Tibial artery (tissue), 4 donors: ENCODE measurements around the gene KIAA1586.

ENCODE experiments used
- DNase-seq, 2 donors: peaks; one replicate each; pipeline ENCODE4 v3.0.0-alpha.2; 2019
- H3K27ac ChIP-seq, 2 donors: fragments of 200-600 bp; sonication (generic) in 1 of 2; 1 replicate in 1 of 2; 2 replicates in 1 of 2; pipeline ENCODE4 v1.5.1; 2018 to 2019; ENCODE audit warnings: mild to moderate bottlenecking in 1 of 2
- H3K27me3 ChIP-seq, 2 donors: fragments of 200-600 bp; sonication (generic) in 1 of 2; one replicate each; pipeline versions ENCODE4 v1.5.1 to v1.6.0; 2016 to 2019
- H3K36me3 ChIP-seq, 3 donors: fragments of 200-600 bp; sonication (generic) in 2 of 3; one replicate each; pipeline ENCODE4 v1.5.1; 2016 to 2019; ENCODE audit warnings: mild to moderate bottlenecking in 2 of 3
- H3K4me1 ChIP-seq, 4 donors: fragments of 200-600 bp; sonication (generic) in 2 of 4; 1 replicate in 3 of 4; 2 replicates in 1 of 4; pipeline ENCODE4 v1.5.1; 2016 to 2019
- H3K4me3 ChIP-seq, 2 donors: fragments of 200-600 bp; sonication (generic) in 1 of 2; 1 replicate in 1 of 2; 2 replicates in 1 of 2; pipeline ENCODE4 v1.5.1; 2018 to 2019; ENCODE audit warnings: mild to moderate bottlenecking in 2 of 2
- H3K9me3 ChIP-seq, 3 donors: fragments of 200-600 bp; sonication (generic) in 1 of 3; one replicate each; pipeline ENCODE4 v1.5.1; 2016 to 2019
- intact Hi-C: fragments of 100-400 bp; cut with DNase I; formaldehyde crosslinking; loops from one replicate; pipeline ENCODE4 v1.15.0; 2023; ENCODE audit warnings: low total_unique reads
- TF ChIP-seq, protein P1 (sequence below), 2 experiments: fragments of 200-600 bp in 1 of 2; fragments of 450-650 bp in 1 of 2; IDR thresholded peaks; one replicate each; pipeline ENCODE4 v1.5.1; 2017 to 2019; ENCODE audit warnings: antibody characterized with exemption in 2 of 2, mild to moderate bottlenecking in 1 of 2, moderate library complexity in 1 of 2

The KIAA1586 gene

DNA sequence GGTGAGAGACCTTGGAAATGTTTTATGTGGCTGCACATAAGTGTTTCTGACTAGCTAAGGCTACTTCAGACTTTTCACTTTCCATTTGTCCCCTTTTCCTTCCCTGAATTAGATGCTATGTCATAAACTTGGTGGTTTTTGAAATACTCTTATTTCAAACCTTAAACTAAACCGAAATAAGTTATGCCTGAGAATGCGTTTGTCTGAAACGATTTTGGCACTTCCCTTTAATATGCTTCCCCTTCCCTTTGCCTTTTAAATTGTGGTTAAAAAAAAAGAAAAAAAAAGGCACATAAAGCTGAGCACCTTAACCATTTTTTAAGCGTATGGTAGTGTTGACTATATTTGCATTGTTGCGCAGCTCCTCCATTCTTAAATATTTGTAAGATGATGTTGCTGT lies 57.8 kb downstream of the KIAA1586 start:
- TF ChIP-seq, protein P1, sequence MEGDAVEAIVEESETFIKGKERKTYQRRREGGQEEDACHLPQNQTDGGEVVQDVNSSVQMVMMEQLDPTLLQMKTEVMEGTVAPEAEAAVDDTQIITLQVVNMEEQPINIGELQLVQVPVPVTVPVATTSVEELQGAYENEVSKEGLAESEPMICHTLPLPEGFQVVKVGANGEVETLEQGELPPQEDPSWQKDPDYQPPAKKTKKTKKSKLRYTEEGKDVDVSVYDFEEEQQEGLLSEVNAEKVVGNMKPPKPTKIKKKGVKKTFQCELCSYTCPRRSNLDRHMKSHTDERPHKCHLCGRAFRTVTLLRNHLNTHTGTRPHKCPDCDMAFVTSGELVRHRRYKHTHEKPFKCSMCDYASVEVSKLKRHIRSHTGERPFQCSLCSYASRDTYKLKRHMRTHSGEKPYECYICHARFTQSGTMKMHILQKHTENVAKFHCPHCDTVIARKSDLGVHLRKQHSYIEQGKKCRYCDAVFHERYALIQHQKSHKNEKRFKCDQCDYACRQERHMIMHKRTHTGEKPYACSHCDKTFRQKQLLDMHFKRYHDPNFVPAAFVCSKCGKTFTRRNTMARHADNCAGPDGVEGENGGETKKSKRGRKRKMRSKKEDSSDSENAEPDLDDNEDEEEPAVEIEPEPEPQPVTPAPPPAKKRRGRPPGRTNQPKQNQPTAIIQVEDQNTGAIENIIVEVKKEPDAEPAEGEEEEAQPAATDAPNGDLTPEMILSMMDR (IDR thresholded peaks at IDR 0.05) = no peak
- H3K4me1 ChIP-seq = peaks cover 0 to 5% (median 0%) of the 10 kb centered on the region in 4 donors
- no peaks in the 10 kb centered on the region for H3K9me3 ChIP-seq
- H3K36me3 ChIP-seq = peaks cover 36 to 54% (median 53%) of the 10 kb centered on the region in 3 donors
- intact Hi-C loops = no loop called here
- H3K4me3 ChIP-seq = no peak overlapping the region
- H3K27me3 ChIP-seq = no peaks in the 10 kb centered on the region
- no peak for DNase-seq
- H3K27ac ChIP-seq = no peak overlapping the region
